Measurements from ENCODE around the gene KLHL14.
"Not testable (repeated sequence)": the region's sequence is repeated elsewhere in the genome, so short reads cannot be mapped to it uniquely, and the experiment has no call there.

The KLHL14 gene

GRCh38 chr18:32711862-32712261 lies 61.0 kb downstream of the KLHL14 start:
- DNase-seq, result no peak

- no peak for DNase-seq
Measured at GRCh38 chr18:32707586-32707985, 65.2 kb downstream of the KLHL14 start.

- no peak for DNase-seq
Measured at GRCh38 chr18:32707147-32707546, 65.7 kb downstream of the KLHL14 start.

- no peak for DNase-seq
Measured at GRCh38 chr18:32701313-32701712, 71.5 kb downstream of the KLHL14 start.

- no peak for DNase-seq
Measured at GRCh38 chr18:32698153-32698552, 74.7 kb downstream of the KLHL14 start.

- no peak for DNase-seq
Measured at GRCh38 chr18:32696376-32696775, 76.4 kb downstream of the KLHL14 start.

GRCh38 chr18:32695534-32695933 lies 77.3 kb downstream of the KLHL14 start:
- DNase-seq, result no peak

- no peak for DNase-seq
Measured at GRCh38 chr18:32688821-32689220, 84.0 kb downstream of the KLHL14 start.

GRCh38 chr18:32684940-32685339 lies 87.9 kb downstream of the KLHL14 start:
- no peak for DNase-seq

- DNase-seq, result no peak
Measured at GRCh38 chr18:32684096-32684495, 88.7 kb downstream of the KLHL14 start.

GRCh38 chr18:32683044-32683443 lies 89.8 kb downstream of the KLHL14 start:
- DNase-seq, result no peak

GRCh38 chr18:32677578-32677977 lies 95.2 kb downstream of the KLHL14 start:
- DNase-seq, result no peak

- DNase-seq, result peak; percentile 1
Measured at GRCh38 chr18:32674491-32674890, 98.3 kb downstream of the KLHL14 start.

GRCh38 chr18:32672398-32672797 lies 100.4 kb downstream of the KLHL14 start:
- DNase-seq, result no peak

GRCh38 chr18:32670727-32671126 lies 102.1 kb downstream of the KLHL14 start:
- no peak for DNase-seq

- no peak for DNase-seq
Measured at GRCh38 chr18:32669549-32670165, 103.2 kb downstream of the KLHL14 start.

- no peak for DNase-seq
Measured at GRCh38 chr18:32668956-32669355, 103.9 kb downstream of the KLHL14 start.

- no peak for DNase-seq
Measured at GRCh38 chr18:32661486-32662299, 111.1 kb downstream of the KLHL14 start.

GRCh38 chr18:32654507-32654906 lies 118.3 kb downstream of the KLHL14 start:
- DNase-seq, result not testable (repeated sequence)

GRCh38 chr18:32637659-32638058 lies 135.2 kb downstream of the KLHL14 start:
- not testable (repeated sequence) for DNase-seq

GRCh38 chr18:32637226-32637625 lies 135.6 kb downstream of the KLHL14 start:
- no peak for DNase-seq

- no peak for DNase-seq
Measured at GRCh38 chr18:32634876-32635431, 137.9 kb downstream of the KLHL14 start.

- DNase-seq, result no peak
Measured at GRCh38 chr18:32629981-32630700, 142.7 kb downstream of the KLHL14 start.
